Measurements from ENCODE around the gene BTRC. TPM values are rescaled to one million over a fixed set of nuclear protein-coding genes. Genes with fewer than 3 reads are reported as not detected.

Gene BTRC
- total RNA-seq, 1 experiment from 2014 or later = 19.4 TPM

- H3K9me3 Mint-ChIP-seq (ENCODE audit: unreplicated experiment) = no peaks in the 10 kb centered on the region
- intact Hi-C loops (cut with micrococcal nuclease) = loop anchor here (1.0 kb wide), 3 partner anchors 166 to 306 kb away; no protein-coding TSS in a partner anchor
- no peaks in the 10 kb centered on the region for H3K4me1 Mint-ChIP-seq (ENCODE audit: insufficient read depth, unreplicated experiment)
- H3K27me3 Mint-ChIP-seq (ENCODE audit: insufficient read depth, unreplicated experiment) = no peaks in the 10 kb centered on the region
- ChIA-PET CTCF (interaction anchor here (0.5 to 5.6 kb wide), 61 partner anchors 8 to 416 kb away, joined by 3 to 96 read pairs (median 4); no protein-coding TSS in a partner anchor), POLR2A (interaction anchor here (0.6 to 1.8 kb wide), 8 partner anchors 11 to 257 kb away, joined by 3 to 7 read pairs (median 4); no protein-coding TSS in a partner anchor)
- TF ChIP-seq CTCF (IDR thresholded peaks at IDR 0.05; ENCODE audit: unreplicated experiment) = peak; percentile 72
- peak; percentile 83 for DNase-seq (ENCODE audit: unreplicated experiment)
- no peak overlapping the region for H3K27ac Mint-ChIP-seq (ENCODE audit: low read depth, unreplicated experiment)
- BruUV-seq (replicated peaks) = no TSS peak
- peaks cover 9% of the 10 kb centered on the region for H3K36me3 Mint-ChIP-seq (ENCODE audit: insufficient read depth, unreplicated experiment)
- H3K4me3 Mint-ChIP-seq (ENCODE audit: unreplicated experiment) = no peak overlapping the region
These were observed 113.4 kb downstream of the BTRC start for GRCh38 chr10:101467286-101467770.

- Mint-ChIP-seq H3K27me3 (ENCODE audit: insufficient read depth, unreplicated experiment) (no peaks in the 10 kb centered on the region), H3K4me3 (ENCODE audit: unreplicated experiment) (no peak overlapping the region), H3K36me3 (ENCODE audit: insufficient read depth, unreplicated experiment) (peaks cover 3% of the 10 kb centered on the region), H3K9me3 (ENCODE audit: unreplicated experiment) (no peaks in the 10 kb centered on the region), H3K27ac (ENCODE audit: low read depth, unreplicated experiment) (no peak overlapping the region), H3K4me1 (ENCODE audit: insufficient read depth, unreplicated experiment) (no peaks in the 10 kb centered on the region)
- no TSS peak for BruUV-seq (replicated peaks)
- DNase-seq (ENCODE audit: unreplicated experiment) = no peak
- ChIA-PET CTCF (interaction anchor here (0.7 to 5.6 kb wide), 16 partner anchors 12 to 255 kb away, joined by 3 to 96 read pairs (median 12); no protein-coding TSS in a partner anchor), POLR2A (interaction anchor here (0.6 to 1.0 kb wide), 3 partner anchors 100 to 254 kb away, joined by 3 read pairs; no protein-coding TSS in a partner anchor)
- intact Hi-C loops (cut with micrococcal nuclease) = no loop called here
- TF ChIP-seq CTCF (IDR thresholded peaks at IDR 0.05; ENCODE audit: unreplicated experiment) = no peak
These were observed 114.2 kb downstream of the BTRC start for GRCh38 chr10:101468159-101468558.

GRCh38 chr10:101476383-101476782 is 122.4 kb downstream of the BTRC start:
- no TSS peak for BruUV-seq (replicated peaks)
- Mint-ChIP-seq H3K4me1 (ENCODE audit: insufficient read depth, unreplicated experiment) (no peaks in the 10 kb centered on the region), H3K4me3 (ENCODE audit: unreplicated experiment) (no peak overlapping the region), H3K27ac (ENCODE audit: low read depth, unreplicated experiment) (no peak overlapping the region), H3K36me3 (ENCODE audit: insufficient read depth, unreplicated experiment) (no peaks in the 10 kb centered on the region), H3K27me3 (ENCODE audit: insufficient read depth, unreplicated experiment) (no peaks in the 10 kb centered on the region), H3K9me3 (ENCODE audit: unreplicated experiment) (no peaks in the 10 kb centered on the region)
- ChIA-PET POLR2A (interaction anchor here (2.6 kb wide), 1 partner anchor 12 kb away, joined by 13 read pairs; no protein-coding TSS in a partner anchor), CTCF (interaction anchor here (0.7 to 1.6 kb wide), 4 partner anchors 10 to 262 kb away, joined by 3 to 5 read pairs (median 4); no protein-coding TSS in a partner anchor)
- no peak for TF ChIP-seq CTCF (IDR thresholded peaks at IDR 0.05; ENCODE audit: unreplicated experiment)
- no peak for DNase-seq (ENCODE audit: unreplicated experiment)
- intact Hi-C loops (cut with micrococcal nuclease) = no loop called here

- Mint-ChIP-seq H3K4me3 (ENCODE audit: unreplicated experiment) (no peak overlapping the region), H3K27ac (ENCODE audit: low read depth, unreplicated experiment) (no peak overlapping the region), H3K27me3 (ENCODE audit: insufficient read depth, unreplicated experiment) (no peaks in the 10 kb centered on the region), H3K36me3 (ENCODE audit: insufficient read depth, unreplicated experiment) (peaks cover 7% of the 10 kb centered on the region), H3K4me1 (ENCODE audit: insufficient read depth, unreplicated experiment) (no peaks in the 10 kb centered on the region), H3K9me3 (ENCODE audit: unreplicated experiment) (no peaks in the 10 kb centered on the region)
- POLR2A ChIA-PET = interaction anchor here (2.6 kb wide), 1 partner anchor 10 kb away, joined by 13 read pairs; no protein-coding TSS in a partner anchor
- BruUV-seq (replicated peaks) = no TSS peak
- CTCF ChIA-PET = interaction anchor here (0.6 to 1.2 kb wide), 3 partner anchors 12 to 302 kb away, joined by 5 to 7 read pairs (median 5); no protein-coding TSS in a partner anchor
- no peak for TF ChIP-seq CTCF (IDR thresholded peaks at IDR 0.05; ENCODE audit: unreplicated experiment)
- intact Hi-C loops (cut with micrococcal nuclease) = no loop called here
- DNase-seq (ENCODE audit: unreplicated experiment) = no peak
These were observed 125.0 kb downstream of the BTRC start for GRCh38 chr10:101478956-101479355.
